A673 (cell line): ENCODE data around the gene CDK4. TPM values are rescaled to one million over a fixed set of nuclear protein-coding genes. Genes with fewer than 3 reads are reported as not detected.
A peak's percentile ranks its signal among the peaks of the same experiment; 100 is the strongest.

Experiments used
- BruUV-seq: library from RNA; stranded (reverse); fragments of 400-500 nt; replicated peaks from 2 replicates; lab custom pipeline; 2021; lab: Mats Ljungman, UMichigan
- CTCF ChIA-PET: fragments of 300-600 bp; sonication (Branson Sonifier 250); formaldehyde crosslinking; loops from one replicate; lab custom pipeline; 2022; ENCODE audit warnings: antibody characterized with exemption; lab: Charles Lee
- POLR2A ChIA-PET: fragments of 300-600 bp; sonication (Branson Sonifier 250); formaldehyde crosslinking; loops from one replicate; lab custom pipeline; 2022; ENCODE audit warnings: antibody characterized with exemption; ENCODE audit not compliant: low non-redundant PET; lab: Charles Lee
- DNase-seq: peaks from one replicate; pipeline ENCODE4 v3.0.0-alpha.2; 2015; ENCODE audit warnings: low spot score
- H3K27ac ChIP-seq: fragments of 200-600 bp; sonication (generic); 2 replicates; pipeline ENCODE4 v1.5.1; 2016; ENCODE audit warnings: mixed run types, low read depth, mild to moderate bottlenecking, mixed read lengths, antibody characterized with exemption, low read length; ENCODE audit not compliant: poor library complexity, severe bottlenecking
- H3K27me3 ChIP-seq: fragments of 200-600 bp; sonication (generic); replicated peaks from 2 replicates; pipeline ENCODE4 v1.6.1; 2017; ENCODE audit warnings: mixed run types, low read depth, mild to moderate bottlenecking, mixed read lengths, antibody characterized with exemption, low read length; ENCODE audit not compliant: insufficient read depth, poor library complexity
- H3K36me3 ChIP-seq: fragments of 200-600 bp; sonication (generic); 2 replicates; pipeline ENCODE4 v1.6.1; 2016; ENCODE audit warnings: mixed run types, mild to moderate bottlenecking, mixed read lengths, antibody characterized with exemption, low read length; ENCODE audit not compliant: insufficient read depth, poor library complexity, severe bottlenecking
- H3K4me1 ChIP-seq: fragments of 200-600 bp; sonication (generic); 2 replicates; pipeline ENCODE4 v1.6.1; 2017; ENCODE audit warnings: mixed run types, mild to moderate bottlenecking, mixed read lengths, antibody characterized with exemption, low read length; ENCODE audit not compliant: insufficient read depth, poor library complexity, severe bottlenecking
- H3K4me3 ChIP-seq: fragments of 200-600 bp; sonication (generic); 2 replicates; pipeline ENCODE4 v1.5.1; 2016; ENCODE audit warnings: low read depth, mixed run types, mild to moderate bottlenecking, mixed read lengths, low read length; ENCODE audit not compliant: poor library complexity, severe bottlenecking
- H3K9me3 ChIP-seq: fragments of 200-600 bp; sonication (generic); 2 replicates; pipeline ENCODE4 v1.6.1; 2016; ENCODE audit warnings: mixed run types, low read depth, mild to moderate bottlenecking, mixed read lengths, antibody characterized with exemption, low read length; ENCODE audit not compliant: poor library complexity, severe bottlenecking
- CTCF ChIP-seq: fragments of 300-800, 200-600 bp; sonication (generic); conservative IDR thresholded peaks from 2 replicates; pipeline ENCODE4 v1.5.1; 2017; ENCODE audit warnings: low read depth, mild to moderate bottlenecking, antibody characterized with exemption, low read length, moderate library complexity, mixed read lengths
- EZH2 ChIP-seq: fragments of 200-600 bp; sonication (generic); IDR thresholded peaks from 2 replicates; pipeline ENCODE4 v1.6.1; 2017; ENCODE audit warnings: borderline replicate concordance, low read depth, mild to moderate bottlenecking, mixed read lengths, antibody characterized with exemption, low read length; ENCODE audit not compliant: poor library complexity, severe bottlenecking
- intact Hi-C: fragments of 100-400 bp; cut with micrococcal nuclease; formaldehyde crosslinking; loops from one replicate; pipeline ENCODE4 v1.10.0; 2022; ENCODE audit not compliant: unreplicated experiment
- total RNA-seq: library from RNA; stranded (reverse); gene quantifications from 2 replicates; pipeline ENCODE4 v1.2.3, GENCODE V29; 2021

Gene CDK4
- total RNA-seq, 1 experiment from 2014 or later, result 247 TPM

DNA sequence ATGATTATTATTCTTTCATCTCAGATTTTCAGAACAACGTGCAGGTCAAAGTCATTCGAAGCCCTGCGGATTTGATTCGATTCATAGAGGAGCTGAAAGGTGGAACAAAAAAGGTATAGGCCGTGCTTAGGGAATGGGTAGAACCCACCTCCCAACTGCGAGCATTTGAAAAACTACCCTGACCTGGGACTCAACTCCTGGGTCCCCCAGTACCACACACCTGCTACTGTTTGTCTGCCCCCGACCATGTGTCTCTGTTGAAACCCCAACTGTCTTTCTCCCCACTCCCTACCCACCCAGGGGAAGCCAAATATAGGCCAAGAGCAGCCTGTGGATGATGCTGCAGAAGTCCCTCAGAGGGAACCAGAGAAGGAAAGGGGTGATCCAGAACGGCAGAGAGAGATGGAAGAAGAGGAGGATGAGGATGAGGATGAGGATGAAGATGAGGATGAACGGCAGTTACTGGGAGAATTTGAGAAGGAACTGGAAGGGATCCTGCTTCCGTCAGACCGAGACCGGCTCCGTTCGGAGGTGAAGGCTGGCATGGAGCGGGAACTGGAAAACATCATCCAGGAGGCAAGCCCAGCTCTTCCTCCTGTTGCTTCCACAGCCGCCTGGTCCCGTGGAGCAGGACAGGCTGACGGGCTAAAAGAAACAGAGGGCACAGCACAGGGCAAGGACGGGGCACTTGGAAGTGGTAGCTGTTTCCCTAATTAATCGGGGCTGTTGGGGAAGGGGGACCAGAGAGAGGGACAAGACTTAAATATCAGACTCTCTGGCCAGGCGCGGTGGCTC lies 34.1 kb downstream of the CDK4 start:
- H3K27me3 ChIP-seq, result no peaks in the 10 kb centered on the region
- POLR2A ChIA-PET, result no interaction called here
- TSS peak; percentile 39 for BruUV-seq

DNA sequence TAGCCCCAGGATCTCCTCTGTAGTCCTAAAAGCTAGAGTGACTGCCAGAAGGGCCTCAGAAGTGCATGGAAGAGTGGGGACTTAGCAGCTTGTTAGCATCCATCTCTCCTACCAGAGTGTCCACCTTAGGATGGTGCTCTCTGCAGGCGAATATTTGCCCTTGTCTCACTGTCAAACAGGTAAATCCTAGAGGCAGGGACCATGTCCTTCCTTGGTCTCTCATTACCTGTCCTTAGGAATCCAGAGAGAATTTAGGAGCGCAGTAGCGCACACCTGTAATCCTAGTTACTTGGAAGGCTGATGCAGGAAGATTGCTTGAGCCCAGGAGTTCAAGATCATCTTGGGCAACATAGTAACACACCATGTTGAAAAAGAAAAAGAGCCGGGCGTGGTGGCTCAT lies 35.0 kb downstream of the CDK4 start:
- no peak for DNase-seq
- POLR2A ChIA-PET, result no interaction called here
- Histone ChIP-seq H3K27ac (no peak overlapping the region), H3K4me3 (no peak overlapping the region), H3K36me3 (peaks cover 15% of the 10 kb centered on the region), H3K9me3 (no peaks in the 10 kb centered on the region), H3K27me3 (no peaks in the 10 kb centered on the region), H3K4me1 (no peaks in the 10 kb centered on the region)
- BruUV-seq, result no TSS peak
- intact Hi-C loops, result no loop called here
- TF ChIP-seq CTCF (no peak), EZH2 (no peak)
- CTCF ChIA-PET, result no interaction called here

More for the DNA sequence above, 34.1 kb downstream of the CDK4 start:
- no peaks in the 10 kb centered on the region for H3K4me1 ChIP-seq
- no peak for DNase-seq
- H3K27ac ChIP-seq, result no peak overlapping the region
- intact Hi-C loops, result no loop called here
- TF ChIP-seq EZH2 (no peak), CTCF (no peak)
- peaks cover 15% of the 10 kb centered on the region for H3K36me3 ChIP-seq
- no peaks in the 10 kb centered on the region for H3K9me3 ChIP-seq
- CTCF ChIA-PET, result no interaction called here
- H3K4me3 ChIP-seq, result no peak overlapping the region

- Histone ChIP-seq H3K36me3 (peaks cover 15% of the 10 kb centered on the region), H3K27me3 (no peaks in the 10 kb centered on the region), H3K4me3 (no peak overlapping the region), H3K4me1 (no peaks in the 10 kb centered on the region), H3K27ac (no peak overlapping the region), H3K9me3 (no peaks in the 10 kb centered on the region)
- ChIA-PET CTCF (no interaction called here), POLR2A (no interaction called here)
- no peak for DNase-seq
- no TSS peak for BruUV-seq
- no peak for TF ChIP-seq EZH2
- TF ChIP-seq CTCF, result no peak
- intact Hi-C loops, result no loop called here
Observed at GRCh38 chr12:57716305-57716704, 35.8 kb downstream of the CDK4 start.
